HepG2 (cell line): Measurements from ENCODE around the gene MYO15A.

Source experiments
- CTCF ChIP-seq: sonication (generic); formaldehyde crosslinking; IDR thresholded peaks from 2 replicates; pipeline ENCODE4 v1.5.0; 2020; ENCODE audit warnings: mild to moderate bottlenecking, missing genetic modification reagents, moderate library complexity
- DBP ChIP-seq: sonication (generic); formaldehyde crosslinking; IDR thresholded peaks from 2 replicates; pipeline ENCODE4 v1.4.0; 2020; ENCODE audit warnings: missing genetic modification reagents; ENCODE audit errors: not compliant biosample characterization
- ETV6 ChIP-seq: sonication (generic); formaldehyde crosslinking; conservative IDR thresholded peaks from 2 replicates; pipeline ENCODE4 v1.4.0; 2020; ENCODE audit warnings: missing genetic modification reagents
- POLR2AphosphoS5 ChIP-seq: IDR thresholded peaks from 2 replicates; pipeline ENCODE4 v1.6.1; 2012; ENCODE audit warnings: low read depth, low read length
- SP1 ChIP-seq, 2 experiments: fragments of 450-650 bp in 1 of 2; sonication (generic) in 1 of 2; formaldehyde crosslinking in 1 of 2; IDR thresholded peaks; 2 replicates each; pipeline versions ENCODE4 v1.4.0 to v1.6.1; 2016 to 2020; ENCODE audit warnings: missing genetic modification reagents in 1 of 2

GRCh38 chr17:18099516-18099915 lies 9.0 kb upstream of the MYO15A start:
- TF ChIP-seq DBP (CRISPR knock-in tag) (no peak), SP1 (IDR thresholded peaks at IDR 0.05) (no peak), SP1 (CRISPR knock-in tag; IDR thresholded peaks at IDR 0.05) (no peak), POLR2AphosphoS5 (no peak), CTCF (no peak), ETV6 (CRISPR knock-in tag) (no peak)
